GM18498 (cell line): ENCODE measurements around the gene BEX2.

Source experiments
- ATAC-seq: cut with Tn5 transposase; IDR thresholded peaks from one replicate; pipeline ENCODE4 v1.9.1; 2021; ENCODE audit warnings: mild to moderate bottlenecking, moderate library complexity; ENCODE audit not compliant: unreplicated experiment

BEX2 gene

DNA sequence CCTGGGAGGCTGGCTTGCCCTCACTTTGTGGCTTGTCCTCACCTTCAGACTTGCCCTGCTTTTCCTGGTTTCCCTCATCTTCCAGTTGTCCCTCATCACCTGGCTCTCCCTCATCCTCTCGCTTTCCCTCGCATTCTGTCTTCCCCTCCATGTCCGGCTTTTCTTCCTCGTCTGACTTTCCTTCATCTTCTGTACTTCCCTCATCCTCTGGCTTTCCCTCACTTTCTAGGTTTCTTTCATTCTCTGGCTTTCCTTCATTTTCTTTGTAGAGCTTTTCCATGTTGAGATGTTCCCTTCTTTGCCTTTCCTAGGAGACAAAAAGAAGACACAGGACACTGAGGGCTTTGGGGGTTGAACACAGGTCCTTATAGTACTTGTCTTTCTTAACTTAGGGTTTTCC, 36.5 kb downstream of the BEX2 start:
- ATAC-seq, result no peak
